NCI-H510A treated with DMSO at 0.1 percent for 48 hours (cell line): ENCODE data around the gene PAWR.
"Not testable (repeated sequence)": the region's sequence is repeated elsewhere in the genome, so short reads cannot be mapped to it uniquely, and the experiment has no call there.

Source experiments
- DNase-seq: peaks from one replicate; lab custom pipeline; 2025; lab: John Stamatoyannopoulos, UW

Gene PAWR

GRCh38 chr12:79591988-79592387 is 98.8 kb downstream of the PAWR start:
- no peak for DNase-seq

- no peak for DNase-seq
Measured at GRCh38 chr12:79590751-79591150, 100.0 kb downstream of the PAWR start.

GRCh38 chr12:79587368-79587767 is 103.4 kb downstream of the PAWR start:
- DNase-seq: no peak

- DNase-seq: no peak
Measured at GRCh38 chr12:79585147-79585546, 105.6 kb downstream of the PAWR start.

GRCh38 chr12:79573820-79574219 is 116.9 kb downstream of the PAWR start:
- DNase-seq: no peak

- DNase-seq: no peak
Measured at GRCh38 chr12:79569679-79570078, 121.1 kb downstream of the PAWR start.

GRCh38 chr12:79567175-79567563 is 123.6 kb downstream of the PAWR start:
- no peak for DNase-seq

- DNase-seq: no peak
Measured at GRCh38 chr12:79566452-79567174, 124.2 kb downstream of the PAWR start.

- not testable (repeated sequence) for DNase-seq
Measured at GRCh38 chr12:79564727-79565350, 125.9 kb downstream of the PAWR start.

GRCh38 chr12:79563021-79563740 is 127.6 kb downstream of the PAWR start:
- DNase-seq: no peak

GRCh38 chr12:79561401-79562132 is 129.2 kb downstream of the PAWR start:
- no peak for DNase-seq

GRCh38 chr12:79560225-79560889 is 130.4 kb downstream of the PAWR start:
- DNase-seq: no peak

- no peak for DNase-seq
Measured at GRCh38 chr12:79559591-79559990, 131.2 kb downstream of the PAWR start.

- no peak for DNase-seq
Measured at GRCh38 chr12:79558924-79559469, 131.8 kb downstream of the PAWR start.

- DNase-seq: no peak
Measured at GRCh38 chr12:79557690-79558315, 133.0 kb downstream of the PAWR start.

GRCh38 chr12:79555028-79555925 is 135.5 kb downstream of the PAWR start:
- no peak for DNase-seq

GRCh38 chr12:79553863-79554574 is 136.7 kb downstream of the PAWR start:
- DNase-seq: no peak

GRCh38 chr12:79552192-79552591 is 138.6 kb downstream of the PAWR start:
- no peak for DNase-seq

GRCh38 chr12:79549531-79550271 is 141.1 kb downstream of the PAWR start:
- DNase-seq: no peak
